Neuronal stem cell (in vitro differentiated cells): Measurements from ENCODE around the gene KAT7.
A peak's percentile ranks its signal among the peaks of the same experiment; 100 is the strongest.

Experiments used
- DNase-seq: peaks from one replicate; pipeline ENCODE4 v3.0.0-alpha.2; 2013; ENCODE audit warnings: low spot score
- H2AFZ ChIP-seq: one replicate; pipeline ENCODE4 v1.6.1; 2013; ENCODE audit warnings: mild to moderate bottlenecking, low read length, inconsistent platforms
- H2AK5ac ChIP-seq: 2 replicates; pipeline ENCODE4 v1.6.1; 2013; ENCODE audit warnings: low read depth, mild to moderate bottlenecking, inconsistent platforms, low read length, moderate library complexity, mixed read lengths
- H2BK120ac ChIP-seq: 2 replicates; pipeline ENCODE4 v1.6.1; 2013; ENCODE audit warnings: low read depth, mild to moderate bottlenecking, inconsistent platforms, low read length, moderate library complexity, mixed read lengths
- H2BK12ac ChIP-seq: one replicate; pipeline ENCODE4 v1.6.1; 2013; ENCODE audit warnings: low read length, inconsistent platforms
- H2BK15ac ChIP-seq: 2 replicates; pipeline ENCODE4 v1.6.1; 2013; ENCODE audit warnings: mild to moderate bottlenecking, low read length, inconsistent platforms, mixed read lengths
- H2BK5ac ChIP-seq: one replicate; pipeline ENCODE4 v1.6.1; 2013; ENCODE audit warnings: inconsistent platforms, mild to moderate bottlenecking, low read length, moderate library complexity
- H3K14ac ChIP-seq: one replicate; pipeline ENCODE4 v1.6.1; 2013; ENCODE audit warnings: low read length, inconsistent platforms
- H3K18ac ChIP-seq: 2 replicates; pipeline ENCODE4 v1.6.1; 2013; ENCODE audit warnings: low read length, inconsistent platforms
- H3K23ac ChIP-seq: 2 replicates; pipeline ENCODE4 v1.6.1; 2013; ENCODE audit warnings: low read depth, mild to moderate bottlenecking, mixed read lengths, low read length, inconsistent platforms; ENCODE audit not compliant: poor library complexity
- H3K27ac ChIP-seq: replicated peaks from 3 replicates; pipeline ENCODE4 v1.5.1; 2013; ENCODE audit warnings: low read length, inconsistent platforms
- H3K27me3 ChIP-seq, 3 experiments: 2 replicates each; pipeline ENCODE4 v1.6.1; 2013; ENCODE audit warnings: low read length in 3 of 3, mild to moderate bottlenecking in 2 of 3, inconsistent platforms in 1 of 3, low read depth in 1 of 3, mixed read lengths in 1 of 3, moderate library complexity in 1 of 3; ENCODE audit not compliant: control insufficient read depth in 3 of 3, insufficient read depth in 3 of 3
- H3K36me3 ChIP-seq, 2 donors: replicated peaks in 1 of 2; 2 replicates each; pipeline ENCODE4 v1.6.1; 2013; ENCODE audit warnings: low read length in 2 of 2; ENCODE audit not compliant: control insufficient read depth in 2 of 2, insufficient read depth in 2 of 2
- H3K4ac ChIP-seq: 2 replicates; pipeline ENCODE4 v1.6.1; 2013; ENCODE audit warnings: inconsistent platforms, mild to moderate bottlenecking, low read length, moderate library complexity
- H3K4me1 ChIP-seq, 2 donors: 1 replicate in 1 of 2; 2 replicates in 1 of 2; pipeline ENCODE4 v1.6.1; 2013; ENCODE audit warnings: low read length in 2 of 2, low read depth in 1 of 2; ENCODE audit not compliant: control insufficient read depth in 2 of 2, insufficient read depth in 1 of 2
- H3K4me2 ChIP-seq: one replicate; pipeline ENCODE4 v1.6.1; 2013; ENCODE audit warnings: mild to moderate bottlenecking, low read length, inconsistent platforms; ENCODE audit not compliant: insufficient read depth, poor library complexity, severe bottlenecking
- H3K4me3 ChIP-seq, 2 donors: 2 replicates each; pipeline ENCODE4 v1.5.1; 2013; ENCODE audit warnings: low read length in 2 of 2, mild to moderate bottlenecking in 2 of 2, inconsistent platforms in 1 of 2, moderate library complexity in 1 of 2
- H3K79me1 ChIP-seq: one replicate; pipeline ENCODE4 v1.6.1; 2013; ENCODE audit warnings: low read depth, mild to moderate bottlenecking, inconsistent platforms, low read length, moderate library complexity
- H3K9ac ChIP-seq: one replicate; pipeline ENCODE4 v1.6.1; 2013; ENCODE audit warnings: mild to moderate bottlenecking, low read depth, low read length, inconsistent platforms; ENCODE audit not compliant: poor library complexity
- H3K9me3 ChIP-seq, 2 donors: replicated peaks in 1 of 2; 2 replicates each; pipeline versions ENCODE3 to v1.6.1; 2013; ENCODE audit warnings: low read length in 2 of 2, mild to moderate bottlenecking in 2 of 2, inconsistent platforms in 1 of 2, low read depth in 1 of 2, mixed read lengths in 1 of 2, moderate library complexity in 1 of 2; ENCODE audit not compliant: control insufficient read depth in 2 of 2, insufficient read depth in 1 of 2
- H4K8ac ChIP-seq: one replicate; pipeline ENCODE4 v1.6.1; 2013; ENCODE audit warnings: low read depth, mild to moderate bottlenecking, inconsistent platforms, low read length, moderate library complexity
- H4K91ac ChIP-seq: one replicate; pipeline ENCODE4 v1.6.1; 2013; ENCODE audit warnings: low read length, low read depth, mild to moderate bottlenecking, inconsistent platforms; ENCODE audit not compliant: poor library complexity
- WGBS, 2 donors: extraction: QIAGEN DNeasy Blood & Tissue Kit; methylation state at CpG; one replicate each; pipeline ENCODE4 v1.1.7; 2013; ENCODE audit warnings: missing lambda C conversion rate in 2 of 2, mixed read lengths in 1 of 2; ENCODE audit not compliant: insufficient read length in 2 of 2, insufficient replicate concordance in 1 of 2; ENCODE audit errors: extremely low coverage in 2 of 2; 5-methylcytosine and 5-hydroxymethylcytosine counted together

Gene KAT7

DNA sequence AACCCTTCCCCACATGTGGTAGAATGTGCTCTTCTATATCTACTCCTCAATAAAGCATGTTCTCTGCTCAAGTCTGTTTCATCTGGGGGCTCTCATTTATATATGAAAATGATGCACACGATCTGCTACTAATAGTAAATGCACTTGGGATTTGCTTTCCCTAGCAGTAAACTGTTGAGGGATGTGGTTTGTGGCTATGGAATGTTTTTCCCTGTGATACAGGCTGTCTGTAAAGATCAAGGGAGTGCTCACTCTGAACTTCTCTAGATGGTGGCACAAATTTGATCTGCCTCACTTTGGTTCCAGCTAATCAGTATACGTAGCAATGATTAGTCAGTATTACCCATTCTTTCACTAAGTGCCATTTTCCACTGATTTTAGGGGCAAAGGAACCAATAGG is 40.5 kb downstream of the KAT7 start:
- no peak overlapping the region for H2AK5ac ChIP-seq
- H2BK15ac ChIP-seq = no peak overlapping the region
- no peak overlapping the region for H4K91ac ChIP-seq
- no peak overlapping the region for H2BK120ac ChIP-seq
- no peak overlapping the region for H2BK12ac ChIP-seq
- no peaks in the 10 kb centered on the region for H3K4me1 ChIP-seq
- no peak overlapping the region for H3K4ac ChIP-seq
- H3K27ac ChIP-seq = no peak overlapping the region
- H3K79me1 ChIP-seq = peaks cover 3% of the 10 kb centered on the region
- no peak overlapping the region for H2BK5ac ChIP-seq
- no peak overlapping the region for H3K18ac ChIP-seq
- H2AFZ ChIP-seq = no peak overlapping the region
- no peak overlapping the region for H3K23ac ChIP-seq
- no peak overlapping the region for H3K4me3 ChIP-seq
- no peak overlapping the region for H3K14ac ChIP-seq
- no peak overlapping the region for H3K4me2 ChIP-seq
- peaks cover 34 to 93% of the 10 kb centered on the region in 2 donors for H3K36me3 ChIP-seq
- H3K27me3 ChIP-seq = no peaks in the 10 kb centered on the region
- no peak overlapping the region for H4K8ac ChIP-seq
- WGBS, 2 donors = no CpG with 5 or more reads among the region's 2 CpGs
- no peak for DNase-seq
- H3K9ac ChIP-seq = no peak overlapping the region
- no peaks in the 10 kb centered on the region for H3K9me3 ChIP-seq

- WGBS, 2 donors = no CpG with 5 or more reads among the region's 1 CpG
- no peak overlapping the region for H3K27ac ChIP-seq
Measured at GRCh38 chr17:49830605-49831004, 42.1 kb downstream of the KAT7 start.

GRCh38 chr17:49832840-49833599 is 44.5 kb downstream of the KAT7 start:
- H3K4me1 ChIP-seq = no peaks in the 10 kb centered on the region
- DNase-seq = no peak

More at GRCh38 chr17:49830605-49831004, 42.1 kb downstream of the KAT7 start:
- Histone ChIP-seq H3K4ac (no peak overlapping the region), H3K4me3 (no peak overlapping the region), H3K27me3 (no peaks in the 10 kb centered on the region), H3K36me3 (peaks cover 38 to 83% of the 10 kb centered on the region in 2 donors), H2AFZ (no peak overlapping the region), H3K4me1 (no peaks in the 10 kb centered on the region), H3K9me3 (no peaks in the 10 kb centered on the region), H3K79me1 (peaks cover 3% of the 10 kb centered on the region), H3K9ac (no peak overlapping the region), H4K91ac (no peak overlapping the region), H3K14ac (no peak overlapping the region), H2AK5ac (no peak overlapping the region), H4K8ac (no peak overlapping the region), H2BK120ac (no peak overlapping the region), H3K18ac (no peak overlapping the region), H2BK5ac (no peak overlapping the region), H2BK12ac (no peak overlapping the region), H3K23ac (no peak overlapping the region), H2BK15ac (no peak overlapping the region), H3K4me2 (no peak overlapping the region)
- DNase-seq = no peak

GRCh38 chr17:49834118-49834743 is 45.8 kb downstream of the KAT7 start:
- H3K27me3 ChIP-seq = no peaks in the 10 kb centered on the region
- no peak overlapping the region for H2BK120ac ChIP-seq
- H3K4me1 ChIP-seq = no peaks in the 10 kb centered on the region
- H3K36me3 ChIP-seq = peaks cover 27 to 47% of the 10 kb centered on the region in 2 donors
- no peak overlapping the region for H2BK12ac ChIP-seq
- H3K4me3 ChIP-seq = peak overlapping the region in 1 of 2 donors; percentile 25
- WGBS, 2 donors = no CpG with 5 or more reads among the region's 19 CpGs
- H2AK5ac ChIP-seq = no peak overlapping the region
- H3K23ac ChIP-seq = no peak overlapping the region
- no peak overlapping the region for H4K8ac ChIP-seq
- no peaks in the 10 kb centered on the region for H3K79me1 ChIP-seq
- H4K91ac ChIP-seq = no peak overlapping the region
- no peak overlapping the region for H3K27ac ChIP-seq
- no peak overlapping the region for H2BK5ac ChIP-seq
- no peak overlapping the region for H2AFZ ChIP-seq
- H3K18ac ChIP-seq = no peak overlapping the region
- no peaks in the 10 kb centered on the region for H3K9me3 ChIP-seq
- DNase-seq = no peak
- no peak overlapping the region for H3K14ac ChIP-seq
- H2BK15ac ChIP-seq = no peak overlapping the region
- no peak overlapping the region for H3K9ac ChIP-seq
- H3K4me2 ChIP-seq = no peak overlapping the region
- H3K4ac ChIP-seq = no peak overlapping the region

More at GRCh38 chr17:49832840-49833599, 44.5 kb downstream of the KAT7 start:
- no peak overlapping the region for H3K23ac ChIP-seq
- peaks cover 29 to 59% of the 10 kb centered on the region in 2 donors for H3K36me3 ChIP-seq
- H3K14ac ChIP-seq = no peak overlapping the region
- no peak overlapping the region for H2BK120ac ChIP-seq
- no peak overlapping the region for H4K91ac ChIP-seq
- no peak overlapping the region for H3K4ac ChIP-seq
- no peak overlapping the region for H2BK12ac ChIP-seq
- no peak overlapping the region for H2BK5ac ChIP-seq
- no peak overlapping the region for H3K4me2 ChIP-seq
- no peak overlapping the region for H2AK5ac ChIP-seq
- H4K8ac ChIP-seq = no peak overlapping the region
- H3K9ac ChIP-seq = no peak overlapping the region
- H3K27me3 ChIP-seq = no peaks in the 10 kb centered on the region
- H3K9me3 ChIP-seq = no peaks in the 10 kb centered on the region
- no peak overlapping the region for H2AFZ ChIP-seq
- H3K27ac ChIP-seq = no peak overlapping the region
- no CpG with 5 or more reads among the region's 7 CpGs for WGBS, 2 donors
- no peaks in the 10 kb centered on the region for H3K79me1 ChIP-seq
- no peak overlapping the region for H2BK15ac ChIP-seq
- H3K18ac ChIP-seq = no peak overlapping the region
- no peak overlapping the region for H3K4me3 ChIP-seq
